H9 (cell line): ENCODE measurements around the gene FSTL4. TPM values are rescaled to one million over a fixed set of nuclear protein-coding genes. Genes with fewer than 3 reads are reported as not detected.

Experiments
- DNase-seq: peaks from one replicate; pipeline ENCODE4 v3.0.0-alpha.2; 2017
- H2AFZ ChIP-seq: one replicate; pipeline ENCODE4 v1.6.1; 2013; ENCODE audit warnings: mild to moderate bottlenecking, low read length, control low read depth, moderate library complexity
- H2AK5ac ChIP-seq: 2 replicates; pipeline ENCODE4 v1.6.1; 2013; ENCODE audit warnings: low read length, control low read depth, mixed read lengths; ENCODE audit not compliant: insufficient read length
- H2BK120ac ChIP-seq: one replicate; pipeline ENCODE4 v1.6.1; 2013; ENCODE audit warnings: low read depth, mild to moderate bottlenecking, low read length, control low read depth, inconsistent platforms; ENCODE audit not compliant: poor library complexity, severe bottlenecking
- H2BK12ac ChIP-seq: 2 replicates; pipeline ENCODE4 v1.6.1; 2013; ENCODE audit warnings: low read length, control low read depth, mixed read lengths, low read depth; ENCODE audit not compliant: insufficient read length
- H2BK15ac ChIP-seq: 2 replicates; pipeline ENCODE4 v1.6.1; 2013; ENCODE audit warnings: low read depth, low read length, control low read depth
- H2BK20ac ChIP-seq: one replicate; pipeline ENCODE4 v1.6.1; 2013; ENCODE audit warnings: low read depth, mild to moderate bottlenecking, low read length, control low read depth, inconsistent platforms; ENCODE audit not compliant: poor library complexity, severe bottlenecking
- H2BK5ac ChIP-seq: 2 replicates; pipeline ENCODE4 v1.6.1; 2013; ENCODE audit warnings: low read length, control low read depth, mixed read lengths; ENCODE audit not compliant: insufficient read length
- H3K14ac ChIP-seq: 2 replicates; pipeline ENCODE4 v1.6.1; 2013; ENCODE audit warnings: low read length, control low read depth; ENCODE audit not compliant: insufficient read depth
- H3K18ac ChIP-seq: 2 replicates; pipeline ENCODE4 v1.6.1; 2013; ENCODE audit warnings: low read depth, mild to moderate bottlenecking, mixed read lengths, low read length, control low read depth; ENCODE audit not compliant: insufficient read length
- H3K23ac ChIP-seq: 2 replicates; pipeline ENCODE4 v1.6.1; 2013; ENCODE audit warnings: low read length, control low read depth, mixed read lengths, low read depth; ENCODE audit not compliant: insufficient read length
- H3K23me2 ChIP-seq: 2 replicates; pipeline ENCODE4 v1.6.1; 2013; ENCODE audit warnings: low read depth, mild to moderate bottlenecking, mixed read lengths, low read length, control low read depth; ENCODE audit not compliant: insufficient read length, poor library complexity, severe bottlenecking
- H3K27ac ChIP-seq: 2 replicates; pipeline ENCODE4 v1.5.1; 2013; ENCODE audit warnings: low read length, control low read depth, mixed read lengths, low read depth; ENCODE audit not compliant: insufficient read length
- H3K27me3 ChIP-seq: 2 replicates; pipeline ENCODE4 v1.6.1; 2013; ENCODE audit warnings: low read length, control low read depth, inconsistent platforms; ENCODE audit not compliant: insufficient read depth
- H3K4ac ChIP-seq: 2 replicates; pipeline ENCODE4 v1.6.1; 2013; ENCODE audit warnings: low read depth, mild to moderate bottlenecking, control low read depth, inconsistent platforms, low read length, moderate library complexity
- H3K4me1 ChIP-seq: 2 replicates; pipeline ENCODE4 v1.6.1; 2013; ENCODE audit warnings: low read length, control low read depth, inconsistent platforms; ENCODE audit not compliant: insufficient read depth
- H3K4me2 ChIP-seq: 2 replicates; pipeline ENCODE4 v1.6.1; 2013; ENCODE audit warnings: low read length, control low read depth, mixed read lengths; ENCODE audit not compliant: insufficient read length, insufficient read depth
- H3K56ac ChIP-seq: 2 replicates; pipeline ENCODE4 v1.6.1; 2013; ENCODE audit warnings: low read depth, mild to moderate bottlenecking, mixed read lengths, low read length, control low read depth; ENCODE audit not compliant: insufficient read length
- H3K79me1 ChIP-seq: 2 replicates; pipeline ENCODE4 v1.6.1; 2013; ENCODE audit warnings: low read depth, mild to moderate bottlenecking, moderate library complexity, low read length, control low read depth, inconsistent platforms; ENCODE audit not compliant: insufficient read depth, poor library complexity, severe bottlenecking
- H3K79me2 ChIP-seq: 2 replicates; pipeline ENCODE4 v1.6.1; 2013; ENCODE audit warnings: low read length, control low read depth, inconsistent platforms; ENCODE audit not compliant: insufficient read depth
- H3K9ac ChIP-seq: 2 replicates; pipeline ENCODE4 v1.6.1; 2013; ENCODE audit warnings: low read length, control low read depth, mixed read lengths; ENCODE audit not compliant: insufficient read length; ENCODE audit errors: extremely low read depth
- H3K9me3 ChIP-seq: one replicate; pipeline ENCODE4 v1.6.1; 2013; ENCODE audit warnings: low read depth, low read length, inconsistent platforms; ENCODE audit not compliant: control insufficient read depth
- H3T11ph ChIP-seq: one replicate; pipeline ENCODE4 v1.6.1; 2013; ENCODE audit warnings: mild to moderate bottlenecking, low read length, control low read depth, inconsistent platforms
- H4K20me1 ChIP-seq: one replicate; pipeline ENCODE4 v1.6.1; 2013; ENCODE audit not compliant: control insufficient read depth, insufficient read length, insufficient read depth
- H4K5ac ChIP-seq: 2 replicates; pipeline ENCODE4 v1.6.1; 2013; ENCODE audit warnings: low read depth, mild to moderate bottlenecking, mixed read lengths, low read length, control low read depth; ENCODE audit not compliant: insufficient read length
- H4K8ac ChIP-seq: replicated peaks from 2 replicates; pipeline ENCODE4 v1.6.1; 2013; ENCODE audit warnings: low read length, control low read depth, mixed read lengths, low read depth; ENCODE audit not compliant: insufficient read length
- H4K91ac ChIP-seq: 2 replicates; pipeline ENCODE4 v1.6.1; 2013; ENCODE audit warnings: low read depth, mild to moderate bottlenecking, moderate library complexity, mixed read lengths, low read length, control low read depth; ENCODE audit not compliant: insufficient read length
- H3K27ac Mint-ChIP-seq, 3 experiments: 2 replicates in 2 of 3; 3 replicates in 1 of 3; pipeline ENCODE4 v1.8.0; 2020 to 2021; ENCODE audit warnings: mixed read lengths in 3 of 3, mild to moderate bottlenecking in 1 of 3, moderate library complexity in 1 of 3
- H3K27me3 Mint-ChIP-seq: 2 replicates; pipeline ENCODE4 v1.8.0; 2021; ENCODE audit warnings: low read depth, mild to moderate bottlenecking, moderate library complexity, mixed read lengths
- H3K36me3 Mint-ChIP-seq, 3 experiments: 2 replicates in 2 of 3; 3 replicates in 1 of 3; pipeline ENCODE4 v1.8.0; 2020 to 2021; ENCODE audit warnings: low read depth in 3 of 3, mixed read lengths in 3 of 3; ENCODE audit not compliant: insufficient read depth in 1 of 3
- H3K4me1 Mint-ChIP-seq, 2 experiments: 2 replicates each; pipeline ENCODE4 v1.8.0; 2020; ENCODE audit warnings: mixed read lengths in 2 of 2
- H3K4me3 Mint-ChIP-seq, 2 experiments: 2 replicates in 1 of 2; 3 replicates in 1 of 2; pipeline ENCODE4 v1.8.0; 2020 to 2021; ENCODE audit warnings: mild to moderate bottlenecking in 2 of 2, mixed read lengths in 2 of 2, moderate library complexity in 1 of 2
- H3K9me3 Mint-ChIP-seq, 2 experiments: 2 replicates in 1 of 2; 3 replicates in 1 of 2; pipeline ENCODE4 v1.8.0; 2020; ENCODE audit warnings: mild to moderate bottlenecking in 2 of 2, mixed read lengths in 2 of 2, moderate library complexity in 1 of 2
- WGBS: extraction: QIAGEN DNeasy Blood & Tissue Kit; methylation state at CpG from one replicate; pipeline ENCODE4 v1.1.7; 2013; ENCODE audit warnings: missing lambda C conversion rate, low lambda C conversion rate, mixed read lengths; ENCODE audit not compliant: insufficient read length; ENCODE audit errors: extremely low coverage; 5-methylcytosine and 5-hydroxymethylcytosine counted together
- total RNA-seq: library from RNA; stranded (reverse); gene quantifications from 2 replicates; pipeline ENCODE4 v1.2.1, GENCODE V29; 2021
- TF ChIP-seq, protein P1 (sequence below): fragments of 200-600 bp; sonication (generic); conservative IDR thresholded peaks from 3 replicates; pipeline ENCODE4 v1.8.0; 2021; ENCODE audit warnings: antibody characterized with exemption, mild to moderate bottlenecking

The FSTL4 gene
- total RNA-seq, 1 experiment from 2014 or later: 5.7 TPM

GRCh38 chr5:133303298-133303697, 309.0 kb downstream of the FSTL4 start:
- WGBS: no CpG with 5 or more reads among the region's 2 CpGs
- Histone ChIP-seq H2BK5ac (no peak overlapping the region), H2AK5ac (no peak overlapping the region), H3K9ac (no peak overlapping the region), H2BK20ac (no peak overlapping the region), H2BK12ac (no peak overlapping the region), H3K79me2 (no peaks in the 10 kb centered on the region), H3K9me3 (no peaks in the 10 kb centered on the region), H3K18ac (no peak overlapping the region), H3K27me3 (no peaks in the 10 kb centered on the region), H3K79me1 (no peaks in the 10 kb centered on the region), H4K20me1 (no peaks in the 10 kb centered on the region), H3K4me1 (no peaks in the 10 kb centered on the region), H2BK120ac (no peak overlapping the region), H4K5ac (no peak overlapping the region), H3K56ac (no peak overlapping the region), H2AFZ (no peak overlapping the region), H3K4ac (no peak overlapping the region), H3K14ac (no peak overlapping the region; the same call in 1 of the 2 replicates), H4K8ac (no peak overlapping the region), H3K23me2 (no peaks in the 10 kb centered on the region), H3K27ac (no peak overlapping the region), H3K4me2 (no peak overlapping the region), H3T11ph (no peak overlapping the region), H3K23ac (no peak overlapping the region), H2BK15ac (no peak overlapping the region), H4K91ac (no peak overlapping the region)
- TF ChIP-seq, protein P1, sequence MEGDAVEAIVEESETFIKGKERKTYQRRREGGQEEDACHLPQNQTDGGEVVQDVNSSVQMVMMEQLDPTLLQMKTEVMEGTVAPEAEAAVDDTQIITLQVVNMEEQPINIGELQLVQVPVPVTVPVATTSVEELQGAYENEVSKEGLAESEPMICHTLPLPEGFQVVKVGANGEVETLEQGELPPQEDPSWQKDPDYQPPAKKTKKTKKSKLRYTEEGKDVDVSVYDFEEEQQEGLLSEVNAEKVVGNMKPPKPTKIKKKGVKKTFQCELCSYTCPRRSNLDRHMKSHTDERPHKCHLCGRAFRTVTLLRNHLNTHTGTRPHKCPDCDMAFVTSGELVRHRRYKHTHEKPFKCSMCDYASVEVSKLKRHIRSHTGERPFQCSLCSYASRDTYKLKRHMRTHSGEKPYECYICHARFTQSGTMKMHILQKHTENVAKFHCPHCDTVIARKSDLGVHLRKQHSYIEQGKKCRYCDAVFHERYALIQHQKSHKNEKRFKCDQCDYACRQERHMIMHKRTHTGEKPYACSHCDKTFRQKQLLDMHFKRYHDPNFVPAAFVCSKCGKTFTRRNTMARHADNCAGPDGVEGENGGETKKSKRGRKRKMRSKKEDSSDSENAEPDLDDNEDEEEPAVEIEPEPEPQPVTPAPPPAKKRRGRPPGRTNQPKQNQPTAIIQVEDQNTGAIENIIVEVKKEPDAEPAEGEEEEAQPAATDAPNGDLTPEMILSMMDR: no peak
- Mint-ChIP-seq H3K4me3 (no peak overlapping the region), H3K27me3 (peaks cover 2% of the 10 kb centered on the region), H3K9me3 (no peaks in the 10 kb centered on the region), H3K27ac (no peak overlapping the region; a peak in 1 of 7 replicates), H3K4me1 (peaks cover 12 to 18% of the 10 kb centered on the region in 2 experiments), H3K36me3 (no peaks in the 10 kb centered on the region)
- no peak for DNase-seq
